AG10803 (cell line): Measurements from ENCODE around the gene AKAP10.
"Not testable (repeated sequence)": the region's sequence is repeated elsewhere in the genome, so short reads cannot be mapped to it uniquely, and the experiment has no call there.

Experiments used
- DNase-seq: peaks from one replicate; pipeline ENCODE4 v3.0.0; 2010; ENCODE audit warnings: low read depth
- H3K4me3 ChIP-seq: 2 replicates; pipeline ENCODE4 v1.5.1; 2011; ENCODE audit warnings: mild to moderate bottlenecking, low read length, control low read depth
- TF ChIP-seq, protein P1 (sequence below): conservative IDR thresholded peaks from 2 replicates; pipeline ENCODE4 v1.5.1; 2011; ENCODE audit warnings: mild to moderate bottlenecking, low read length, control low read depth, inconsistent platforms

AKAP10 gene

DNA sequence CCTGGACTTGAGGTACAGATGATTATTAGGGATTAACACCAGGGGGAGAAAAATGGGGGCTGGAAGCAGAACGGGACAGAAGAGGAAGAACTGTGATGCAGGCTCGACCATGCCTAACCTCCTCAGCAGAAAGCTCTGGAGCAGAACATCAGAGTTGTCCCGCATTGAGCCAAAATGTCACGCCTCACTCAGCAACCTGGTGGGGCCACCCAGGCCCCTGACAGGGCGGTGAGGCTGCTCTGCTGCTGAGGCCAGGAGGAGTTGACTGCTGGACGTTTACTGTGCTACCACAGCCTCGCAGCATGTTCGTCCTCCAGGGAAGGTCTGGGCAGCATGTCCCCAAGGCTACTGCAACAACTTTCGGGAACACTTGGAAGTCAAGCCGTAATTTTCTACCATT, 103.4 kb downstream of the AKAP10 start:
- H3K4me3 ChIP-seq, result no peak overlapping the region
- DNase-seq, result no peak
- TF ChIP-seq, protein P1, sequence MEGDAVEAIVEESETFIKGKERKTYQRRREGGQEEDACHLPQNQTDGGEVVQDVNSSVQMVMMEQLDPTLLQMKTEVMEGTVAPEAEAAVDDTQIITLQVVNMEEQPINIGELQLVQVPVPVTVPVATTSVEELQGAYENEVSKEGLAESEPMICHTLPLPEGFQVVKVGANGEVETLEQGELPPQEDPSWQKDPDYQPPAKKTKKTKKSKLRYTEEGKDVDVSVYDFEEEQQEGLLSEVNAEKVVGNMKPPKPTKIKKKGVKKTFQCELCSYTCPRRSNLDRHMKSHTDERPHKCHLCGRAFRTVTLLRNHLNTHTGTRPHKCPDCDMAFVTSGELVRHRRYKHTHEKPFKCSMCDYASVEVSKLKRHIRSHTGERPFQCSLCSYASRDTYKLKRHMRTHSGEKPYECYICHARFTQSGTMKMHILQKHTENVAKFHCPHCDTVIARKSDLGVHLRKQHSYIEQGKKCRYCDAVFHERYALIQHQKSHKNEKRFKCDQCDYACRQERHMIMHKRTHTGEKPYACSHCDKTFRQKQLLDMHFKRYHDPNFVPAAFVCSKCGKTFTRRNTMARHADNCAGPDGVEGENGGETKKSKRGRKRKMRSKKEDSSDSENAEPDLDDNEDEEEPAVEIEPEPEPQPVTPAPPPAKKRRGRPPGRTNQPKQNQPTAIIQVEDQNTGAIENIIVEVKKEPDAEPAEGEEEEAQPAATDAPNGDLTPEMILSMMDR, result no peak

DNA sequence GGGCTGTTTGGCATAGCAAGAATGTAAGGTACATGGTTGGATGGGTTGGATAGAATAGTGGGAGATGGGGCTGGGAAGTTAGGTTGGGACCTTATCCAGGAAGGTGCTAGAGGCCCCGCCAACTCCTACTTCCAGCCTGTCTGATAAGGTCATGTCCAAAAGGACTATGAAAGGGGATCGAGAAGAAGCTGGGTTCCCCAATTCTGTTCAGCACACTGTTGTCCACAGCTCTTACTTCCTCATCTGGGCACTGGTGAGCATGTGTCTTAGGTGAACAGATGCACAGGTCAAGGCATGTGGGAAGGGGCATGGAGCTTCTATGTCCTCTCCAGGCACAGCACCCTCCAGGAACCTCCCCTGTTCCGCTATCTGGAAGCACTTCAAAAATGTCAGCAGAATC, 104.3 kb downstream of the AKAP10 start:
- no peak for DNase-seq
- H3K4me3 ChIP-seq, result no peak overlapping the region
- TF ChIP-seq, protein P1, result no peak

DNA sequence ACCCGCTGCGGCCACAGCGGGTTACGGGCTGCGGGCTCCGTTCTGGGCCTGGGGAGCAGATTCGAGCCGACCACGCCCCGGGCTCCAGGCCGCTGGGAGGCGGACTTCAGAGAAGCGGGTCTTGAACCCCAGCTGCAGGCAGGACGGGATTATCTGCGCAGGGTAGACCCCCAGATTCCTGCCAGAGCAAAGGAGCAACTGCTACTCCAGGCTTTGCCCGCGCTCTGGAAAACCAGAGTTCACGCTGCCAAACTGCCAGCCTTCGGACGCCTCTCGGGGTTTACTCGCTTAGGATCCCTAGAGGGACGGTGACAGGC, 109.6 kb downstream of the AKAP10 start:
- no peak for DNase-seq
- peak overlapping the region; percentile 75 for H3K4me3 ChIP-seq
- TF ChIP-seq, protein P1, result no peak; the same call in 1 of the 2 replicates

DNA sequence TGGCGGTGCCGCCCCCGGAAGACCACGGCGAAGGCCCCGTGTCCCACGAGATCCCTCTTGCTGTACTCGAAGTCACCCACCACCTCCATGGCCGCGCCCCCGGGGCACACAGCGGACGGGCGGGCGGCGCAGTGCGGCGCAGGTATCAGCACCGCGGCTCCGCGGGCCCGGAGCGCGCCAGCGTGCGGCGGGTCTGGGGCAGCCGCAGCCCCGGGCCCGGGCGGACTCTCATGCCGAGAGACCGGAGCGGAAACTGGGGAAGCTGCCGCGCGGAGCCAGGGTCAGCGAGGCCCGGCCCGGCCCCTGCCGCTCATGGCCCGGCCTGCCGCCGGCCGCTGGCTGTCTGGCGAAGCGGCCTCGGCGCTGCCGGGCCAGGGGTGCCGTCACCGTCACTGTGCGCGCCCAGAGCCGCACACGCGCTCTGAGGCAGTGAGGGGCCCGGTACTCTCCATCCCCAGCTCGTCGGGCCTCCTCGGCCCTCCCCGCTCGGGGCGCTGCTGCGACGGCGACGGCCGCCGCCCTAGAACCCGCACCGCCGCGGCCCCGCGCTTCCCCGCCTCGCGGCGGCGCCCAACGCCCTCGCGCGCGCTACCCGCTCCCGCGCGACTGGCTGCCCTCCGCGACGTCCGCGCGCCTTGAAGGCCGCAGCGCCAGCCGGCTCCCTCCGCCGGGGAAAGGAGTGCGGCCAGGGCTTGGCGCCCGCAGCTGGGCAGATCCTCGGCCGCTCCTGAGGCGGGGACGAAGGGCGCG, 110.1 kb downstream of the AKAP10 start, which contains the start of gene ULK2:
TSS of gene ULK2 (minus strand) at position 608 of the 750 bp plus-strand sequence. CDS start at position 89, 519 bp downstream.
- TF ChIP-seq, protein P1, result no peak; the same call in 1 of the 2 replicates
- DNase-seq, result peak; percentile 86
- peak within 1 kb of the TSS; percentile 75 for H3K4me3 ChIP-seq

DNA sequence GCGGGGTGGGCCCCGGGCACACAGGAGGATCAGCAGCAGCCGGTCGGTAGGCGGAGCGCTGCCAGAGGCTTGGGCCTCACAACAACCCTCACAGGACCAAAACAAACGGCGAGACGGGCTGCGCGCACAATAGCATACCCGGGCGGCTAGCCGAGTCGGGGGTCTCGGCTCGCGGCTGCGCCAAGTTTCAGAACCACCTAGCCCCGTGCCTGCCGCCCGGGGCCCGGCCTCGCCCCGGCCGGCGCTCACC, 110.6 kb downstream of the AKAP10 start:
- peak overlapping the region; percentile 75 for H3K4me3 ChIP-seq
- DNase-seq, result peak; percentile 61
- TF ChIP-seq, protein P1, result peak; percentile 42

DNA sequence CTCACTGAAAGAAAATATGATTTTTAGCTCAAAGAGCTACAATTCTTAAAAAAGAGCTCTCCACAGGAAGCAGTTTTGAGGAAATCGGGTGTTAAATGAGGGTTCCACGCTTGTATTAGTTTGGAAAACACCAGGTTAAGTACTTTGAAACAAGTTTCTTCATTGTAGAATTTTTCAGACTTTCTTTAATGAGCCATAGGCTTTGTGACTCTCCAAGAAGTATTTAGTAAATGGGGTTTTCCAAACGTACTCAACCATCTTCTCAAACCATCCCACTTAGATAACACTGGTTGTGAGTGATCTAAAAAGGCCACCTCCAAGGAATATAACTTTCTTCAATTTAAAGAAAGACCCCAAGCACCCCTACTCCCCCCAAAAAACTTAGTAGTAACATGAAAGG, 112.6 kb downstream of the AKAP10 start:
- TF ChIP-seq, protein P1, result no peak
- no peak overlapping the region for H3K4me3 ChIP-seq
- DNase-seq, result no peak

DNA sequence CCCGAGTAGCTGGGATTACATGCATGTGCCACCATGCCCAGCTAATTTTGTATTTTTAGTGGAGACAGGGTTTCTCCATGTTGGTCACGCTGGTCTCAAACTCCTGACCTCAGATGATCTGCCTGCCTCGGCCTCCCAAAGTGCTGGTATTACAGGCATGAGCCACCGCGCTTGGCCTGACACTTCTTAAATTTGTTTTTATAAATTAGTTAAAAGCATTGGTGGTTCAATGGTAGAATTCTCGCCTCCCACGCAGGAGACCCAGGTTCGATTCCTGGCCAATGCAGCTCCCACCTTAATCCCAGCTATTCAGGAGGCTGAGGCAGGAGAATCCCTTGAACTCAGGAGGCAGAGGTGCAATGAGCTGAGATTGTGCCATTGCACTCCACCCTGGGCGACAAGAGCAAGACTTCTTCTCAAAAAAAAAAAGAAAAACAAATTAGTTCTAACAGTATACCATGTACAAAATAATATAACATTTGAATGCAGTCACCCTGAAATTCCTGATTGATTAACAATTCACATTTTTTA, 116.9 kb downstream of the AKAP10 start:
- not testable (repeated sequence) for H3K4me3 ChIP-seq, DNase-seq
